Ascending aorta (tissue), 2 donors: ENCODE data around the gene RALGPS1. TPM values are rescaled to one million over a fixed set of nuclear protein-coding genes. Genes with fewer than 3 reads are reported as not detected.

ENCODE experiments used
- DNase-seq, 2 donors: peaks; one replicate each; pipeline ENCODE4 v3.0.0-alpha.2; 2019; ENCODE audit warnings: low spot score in 2 of 2
- H3K27ac ChIP-seq, 2 donors: fragments of 200-600 bp; sonication (generic); one replicate each; pipeline ENCODE4 v1.5.1; 2016 to 2017; ENCODE audit warnings: mild to moderate bottlenecking in 1 of 2
- H3K27me3 ChIP-seq: fragments of 200-600 bp; sonication (generic); one replicate; pipeline ENCODE4 v1.5.1; 2017
- H3K36me3 ChIP-seq, 2 donors: fragments of 200-600 bp; sonication (generic); one replicate each; pipeline ENCODE4 v1.5.1; 2016
- H3K4me1 ChIP-seq, 2 donors: fragments of 200-600 bp; sonication (generic); one replicate each; pipeline ENCODE4 v1.5.1; 2016 to 2017; ENCODE audit warnings: mild to moderate bottlenecking in 1 of 2
- H3K4me3 ChIP-seq, 2 donors: fragments of 200-600 bp; sonication (generic); one replicate each; pipeline ENCODE4 v1.5.1; 2016 to 2017; ENCODE audit warnings: mild to moderate bottlenecking in 1 of 2
- H3K9me3 ChIP-seq, 2 donors: fragments of 200-600 bp; sonication (generic); one replicate each; pipeline ENCODE4 v1.5.1; 2016
- intact Hi-C: fragments of 100-400 bp; cut with DNase I; formaldehyde crosslinking; loops from one replicate; pipeline ENCODE4 v1.15.1; 2023
- total RNA-seq: library from RNA; depleted of rRNA; stranded (reverse); fragments of >200 nt; gene quantifications from one replicate; pipeline ENCODE4 v1.1.0, GENCODE V29; 2016
- TF ChIP-seq, protein P1 (sequence below), 3 experiments: fragments of 200-600 bp in 2 of 3; fragments of 450-650 bp in 1 of 3; sonication (generic) in 2 of 3; IDR thresholded peaks; one replicate each; pipeline ENCODE4 v1.5.1; 2016 to 2019; ENCODE audit warnings: antibody characterized with exemption in 3 of 3, mild to moderate bottlenecking in 1 of 3, moderate library complexity in 1 of 3

Gene RALGPS1
- total RNA-seq, 1 donor from 2014 or later, result 9.8 TPM

DNA sequence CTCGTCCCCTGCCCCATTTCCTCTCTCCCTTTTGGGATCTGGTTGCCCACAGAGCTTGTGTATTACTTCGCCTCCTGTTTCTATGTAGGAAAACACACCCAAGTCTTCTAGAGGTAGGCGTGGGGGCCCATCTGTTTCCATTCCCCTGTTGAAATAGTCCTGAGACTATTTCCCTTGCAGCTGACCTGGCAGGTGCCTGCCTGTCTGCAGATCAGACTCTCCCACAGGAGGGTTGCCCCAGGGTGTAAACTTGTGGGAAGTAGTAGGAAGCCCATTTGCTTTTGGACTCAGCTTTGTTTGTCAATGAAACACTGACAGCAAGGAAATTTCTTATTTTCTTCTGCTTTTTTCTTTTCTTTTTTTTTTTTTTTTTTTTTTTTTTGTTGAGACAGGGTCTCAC, 333.7 kb downstream of the RALGPS1 start:
- TF ChIP-seq, protein P1, sequence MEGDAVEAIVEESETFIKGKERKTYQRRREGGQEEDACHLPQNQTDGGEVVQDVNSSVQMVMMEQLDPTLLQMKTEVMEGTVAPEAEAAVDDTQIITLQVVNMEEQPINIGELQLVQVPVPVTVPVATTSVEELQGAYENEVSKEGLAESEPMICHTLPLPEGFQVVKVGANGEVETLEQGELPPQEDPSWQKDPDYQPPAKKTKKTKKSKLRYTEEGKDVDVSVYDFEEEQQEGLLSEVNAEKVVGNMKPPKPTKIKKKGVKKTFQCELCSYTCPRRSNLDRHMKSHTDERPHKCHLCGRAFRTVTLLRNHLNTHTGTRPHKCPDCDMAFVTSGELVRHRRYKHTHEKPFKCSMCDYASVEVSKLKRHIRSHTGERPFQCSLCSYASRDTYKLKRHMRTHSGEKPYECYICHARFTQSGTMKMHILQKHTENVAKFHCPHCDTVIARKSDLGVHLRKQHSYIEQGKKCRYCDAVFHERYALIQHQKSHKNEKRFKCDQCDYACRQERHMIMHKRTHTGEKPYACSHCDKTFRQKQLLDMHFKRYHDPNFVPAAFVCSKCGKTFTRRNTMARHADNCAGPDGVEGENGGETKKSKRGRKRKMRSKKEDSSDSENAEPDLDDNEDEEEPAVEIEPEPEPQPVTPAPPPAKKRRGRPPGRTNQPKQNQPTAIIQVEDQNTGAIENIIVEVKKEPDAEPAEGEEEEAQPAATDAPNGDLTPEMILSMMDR (IDR thresholded peaks at IDR 0.05), result no peak
- Histone ChIP-seq H3K9me3 (no peaks in the 10 kb centered on the region), H3K4me3 (no peak overlapping the region), H3K4me1 (peaks cover 0 to 21% of the 10 kb centered on the region in 2 donors), H3K27ac (no peak overlapping the region), H3K36me3 (peaks cover 0 to 1% of the 10 kb centered on the region in 2 donors), H3K27me3 (no peaks in the 10 kb centered on the region)
- DNase-seq, result no peak
- intact Hi-C loops, result no loop called here

DNA sequence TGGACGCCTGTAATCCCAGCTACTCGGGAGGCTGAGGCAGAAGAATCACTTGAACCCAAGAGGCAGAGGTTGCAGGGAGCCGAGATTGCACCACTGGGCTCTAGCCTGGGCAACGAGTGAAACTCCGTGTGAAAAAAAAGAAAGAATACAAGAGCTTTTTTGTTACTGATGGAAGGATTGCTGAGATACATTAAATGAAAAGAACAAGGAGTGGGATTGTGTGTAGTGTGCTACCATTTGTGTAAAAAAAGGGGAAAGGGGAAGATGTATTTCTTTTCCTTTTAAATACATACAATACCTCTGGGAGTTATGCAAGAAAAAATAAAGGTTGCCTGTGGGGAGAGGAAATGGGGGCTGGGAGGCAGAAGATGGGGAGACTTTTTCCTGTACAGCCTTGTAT, 335.3 kb downstream of the RALGPS1 start:
- intact Hi-C loops, result no loop called here

DNA sequence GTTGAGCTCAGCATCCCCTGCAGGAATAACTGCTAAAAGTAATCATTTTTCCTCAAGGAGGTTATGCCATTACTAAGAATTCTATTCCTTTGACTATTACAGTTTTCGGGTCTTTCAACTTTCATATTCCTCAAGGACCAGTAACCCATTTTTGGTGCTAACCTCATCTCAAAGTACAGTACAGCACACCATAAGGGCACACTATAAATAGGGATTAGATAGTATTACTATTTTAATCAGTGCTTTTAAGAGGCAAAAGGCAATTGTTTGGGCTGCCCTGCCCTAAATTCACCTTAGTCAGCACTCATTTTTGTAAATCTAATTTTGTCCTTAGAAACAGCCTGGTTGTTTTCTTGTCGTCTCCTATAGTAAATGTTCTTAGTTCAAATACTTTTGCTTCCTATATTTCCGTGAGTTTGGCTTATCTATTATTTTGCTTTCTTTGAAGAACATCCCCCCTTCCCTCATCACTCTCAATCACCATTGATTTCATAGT, 336.4 kb downstream of the RALGPS1 start:
- Histone ChIP-seq H3K4me1 (peaks cover 0 to 13% of the 10 kb centered on the region in 2 donors), H3K9me3 (no peaks in the 10 kb centered on the region), H3K27me3 (no peaks in the 10 kb centered on the region), H3K36me3 (no peaks in the 10 kb centered on the region), H3K4me3 (no peak overlapping the region), H3K27ac (peak overlapping the region; percentile 38 to 74)
- TF ChIP-seq, protein P1 (IDR thresholded peaks at IDR 0.05), result no peak
- intact Hi-C loops, result no loop called here
- no peak for DNase-seq

More for the DNA sequence above, 335.3 kb downstream of the RALGPS1 start:
- TF ChIP-seq, protein P1 (IDR thresholded peaks at IDR 0.05), result no peak
- DNase-seq, result no peak
- H3K4me3 ChIP-seq, result no peak overlapping the region
- H3K9me3 ChIP-seq, result no peaks in the 10 kb centered on the region
- H3K36me3 ChIP-seq, result no peaks in the 10 kb centered on the region
- no peaks in the 10 kb centered on the region for H3K27me3 ChIP-seq
- H3K27ac ChIP-seq, result peak overlapping the region; percentile 38 to 74
- H3K4me1 ChIP-seq, result peaks cover 0 to 17% of the 10 kb centered on the region in 2 donors

DNA sequence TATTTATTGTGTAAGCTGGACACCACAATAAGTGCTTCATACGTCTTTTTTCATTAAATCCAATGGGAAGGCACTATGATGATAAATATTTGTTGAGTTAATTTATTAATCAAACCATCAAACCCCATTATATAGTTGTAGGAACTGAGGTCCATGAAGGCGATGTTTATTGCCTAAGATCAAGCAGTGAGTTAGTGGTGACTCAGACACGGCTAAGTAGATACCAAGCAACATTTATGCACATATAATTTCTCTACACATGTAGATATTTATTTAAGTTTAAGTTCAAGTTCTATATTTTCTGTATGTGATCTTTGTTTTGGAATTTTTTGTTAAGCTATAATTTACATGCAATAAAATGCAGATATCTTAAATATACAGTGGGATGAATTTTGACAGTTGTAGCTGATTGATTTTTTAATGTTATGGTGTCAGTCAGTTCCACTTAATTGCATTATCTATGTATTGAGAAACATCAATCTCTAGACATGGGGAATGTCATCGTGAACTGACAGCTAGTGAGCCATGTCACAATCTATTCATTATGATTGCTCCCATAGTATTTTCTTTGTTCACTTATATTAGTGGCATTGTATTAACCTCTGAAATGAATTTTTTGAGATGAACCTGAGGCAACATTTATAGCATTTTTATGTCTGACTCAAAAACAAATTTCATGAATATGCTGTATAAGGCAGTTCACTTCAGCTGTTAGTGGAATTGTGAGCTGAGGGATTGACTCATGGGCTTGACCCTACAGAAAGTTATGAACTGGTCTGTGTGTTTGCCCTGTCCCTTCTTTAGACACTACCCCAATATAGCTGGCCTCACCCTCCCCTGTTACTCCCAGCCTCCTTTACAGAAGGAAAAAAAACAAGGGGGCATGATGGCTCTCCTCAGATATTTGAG, 338.1 kb downstream of the RALGPS1 start:
- TF ChIP-seq, protein P1 (IDR thresholded peaks at IDR 0.05), result no peak
- no peaks in the 10 kb centered on the region for H3K9me3 ChIP-seq
- no peak for DNase-seq
- H3K27me3 ChIP-seq, result no peaks in the 10 kb centered on the region
- no peak overlapping the region for H3K4me3 ChIP-seq
- H3K27ac ChIP-seq, result no peak overlapping the region
- intact Hi-C loops, result no loop called here
- H3K4me1 ChIP-seq, result peaks cover 0 to 15% of the 10 kb centered on the region in 2 donors
- no peaks in the 10 kb centered on the region for H3K36me3 ChIP-seq

DNA sequence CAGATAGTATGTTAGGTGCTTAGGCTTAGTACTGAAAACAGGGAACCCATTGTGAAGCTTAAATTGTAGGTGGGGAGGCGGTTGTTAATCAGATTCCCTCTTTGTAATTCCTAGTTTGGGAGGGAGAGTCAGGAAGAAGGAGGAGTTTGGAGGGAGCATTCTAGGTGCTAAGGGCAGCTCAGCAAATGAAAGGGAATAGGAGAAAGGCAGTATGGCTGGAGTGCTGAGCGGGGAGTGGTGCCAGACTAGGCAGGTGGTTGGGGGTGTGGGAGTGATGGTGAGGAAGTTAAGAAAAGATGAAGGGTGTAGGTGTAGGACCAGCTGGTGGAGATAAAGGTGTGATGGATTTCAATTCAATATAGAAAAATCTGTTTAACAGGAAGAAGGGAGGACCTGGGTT, 338.9 kb downstream of the RALGPS1 start:
- TF ChIP-seq, protein P1 (IDR thresholded peaks at IDR 0.05), result no peak
- Histone ChIP-seq H3K27me3 (no peaks in the 10 kb centered on the region), H3K4me1 (peaks cover 0 to 18% of the 10 kb centered on the region in 2 donors), H3K27ac (no peak overlapping the region), H3K4me3 (no peak overlapping the region), H3K36me3 (no peaks in the 10 kb centered on the region), H3K9me3 (no peaks in the 10 kb centered on the region)
- DNase-seq, result no peak
- intact Hi-C loops, result no loop called here
